CD4-positive, alpha-beta T cell (primary cell): ENCODE data around the gene DRAXIN. TPM values are rescaled to one million over a fixed set of nuclear protein-coding genes. Genes with fewer than 3 reads are reported as not detected.

ENCODE experiments used
- ATAC-seq: fragments of 200-7000 bp; cut with Tn5 transposase; one replicate; pipeline ENCODE4 v1.10.0; 2022; ENCODE audit warnings: mild to moderate bottlenecking; ENCODE audit not compliant: poor library complexity
- CTCF ChIA-PET: fragments of 350-600 bp; sonication (Branson Sonifier 250); formaldehyde crosslinking; loops from one replicate; lab custom pipeline; 2021; ENCODE audit warnings: antibody characterized with exemption, inconsistent platforms; lab: Charles Lee
- POLR2A ChIA-PET: fragments of 350-600 bp; sonication (Branson Sonifier 250); formaldehyde crosslinking; loops from one replicate; lab custom pipeline; 2021; ENCODE audit warnings: antibody characterized with exemption, inconsistent platforms; lab: Charles Lee
- DNase-seq, 14 experiments: peaks; one replicate each; pipeline ENCODE4 v3.0.0-alpha.2; 2013 to 2020; ENCODE audit warnings: mixed read lengths in 2 of 14
- H3K27ac ChIP-seq, 2 donors: one replicate each; pipeline versions ENCODE4 v1.5.1 to v1.7.0; 2013; ENCODE audit warnings: low read length in 2 of 2, low read depth in 1 of 2, mild to moderate bottlenecking in 1 of 2
- H3K27me3 ChIP-seq, 2 experiments: 1 replicate in 1 of 2; 2 replicates in 1 of 2; pipeline versions ENCODE4 v1.6.1 to v1.7.0; 2013; ENCODE audit warnings: low read length in 2 of 2, control low read depth in 1 of 2, mild to moderate bottlenecking in 1 of 2, moderate library complexity in 1 of 2; ENCODE audit not compliant: insufficient read depth in 2 of 2, control insufficient read depth in 1 of 2
- H3K36me3 ChIP-seq: one replicate; pipeline ENCODE4 v1.6.1; 2013; ENCODE audit warnings: low read length, control low read depth; ENCODE audit not compliant: insufficient read depth
- H3K4me1 ChIP-seq: one replicate; pipeline ENCODE4 v1.6.1; 2013; ENCODE audit warnings: low read length, control low read depth; ENCODE audit not compliant: insufficient read depth
- H3K4me3 ChIP-seq: one replicate; pipeline ENCODE4 v1.5.1; 2013; ENCODE audit warnings: mild to moderate bottlenecking, low read length, moderate library complexity
- H3K9me3 ChIP-seq, 2 experiments: 1 replicate in 1 of 2; 2 replicates in 1 of 2; pipeline versions ENCODE4 v1.6.1 to v1.7.0; 2013; ENCODE audit warnings: low read length in 2 of 2, mild to moderate bottlenecking in 2 of 2, control low read depth in 1 of 2, moderate library complexity in 1 of 2; ENCODE audit not compliant: control insufficient read depth in 1 of 2, insufficient read depth in 1 of 2
- H3K27ac Mint-ChIP-seq: one replicate; pipeline ENCODE4 v1.8.0; 2020; ENCODE audit warnings: mixed read lengths
- H3K27me3 Mint-ChIP-seq: one replicate; pipeline ENCODE4 v1.8.0; 2021; ENCODE audit warnings: mixed read lengths
- H3K36me3 Mint-ChIP-seq: one replicate; pipeline ENCODE4 v1.8.0; 2021; ENCODE audit warnings: low read depth, mixed read lengths
- H3K4me1 Mint-ChIP-seq: one replicate; pipeline ENCODE4 v1.8.0; 2021; ENCODE audit warnings: low read depth, mixed read lengths
- H3K4me3 Mint-ChIP-seq: one replicate; pipeline ENCODE4 v1.8.0; 2020; ENCODE audit warnings: mild to moderate bottlenecking, mixed read lengths
- H3K9me3 Mint-ChIP-seq: one replicate; pipeline ENCODE4 v1.8.0; 2020; ENCODE audit warnings: mixed read lengths
- intact Hi-C, 2 experiments: fragments of 100-400 bp; cut with DNase I in 1 of 2; cut with micrococcal nuclease in 1 of 2; formaldehyde crosslinking; loops; one replicate each; pipeline versions ENCODE4 v1.15.1 to v1.9.0; 2023 to 2025; cut with DNase I, micrococcal nuclease
- total RNA-seq, 174 experiments: library from RNA in 2 of 174; stranded (reverse) in 2 of 174; gene quantifications; one replicate each; pipeline ENCODE4 v1.2.3 and lab custom pipeline; 2021 to 2026
- TF ChIP-seq, protein P1 (sequence below): fragments of 200-600 bp; IDR thresholded peaks from one replicate; pipeline ENCODE4 v1.8.0; 2022; ENCODE audit warnings: antibody characterized with exemption, mild to moderate bottlenecking

DRAXIN gene
- total RNA-seq, 2 experiments from 2014 or later: 0.05 to 0.08 TPM

DNA sequence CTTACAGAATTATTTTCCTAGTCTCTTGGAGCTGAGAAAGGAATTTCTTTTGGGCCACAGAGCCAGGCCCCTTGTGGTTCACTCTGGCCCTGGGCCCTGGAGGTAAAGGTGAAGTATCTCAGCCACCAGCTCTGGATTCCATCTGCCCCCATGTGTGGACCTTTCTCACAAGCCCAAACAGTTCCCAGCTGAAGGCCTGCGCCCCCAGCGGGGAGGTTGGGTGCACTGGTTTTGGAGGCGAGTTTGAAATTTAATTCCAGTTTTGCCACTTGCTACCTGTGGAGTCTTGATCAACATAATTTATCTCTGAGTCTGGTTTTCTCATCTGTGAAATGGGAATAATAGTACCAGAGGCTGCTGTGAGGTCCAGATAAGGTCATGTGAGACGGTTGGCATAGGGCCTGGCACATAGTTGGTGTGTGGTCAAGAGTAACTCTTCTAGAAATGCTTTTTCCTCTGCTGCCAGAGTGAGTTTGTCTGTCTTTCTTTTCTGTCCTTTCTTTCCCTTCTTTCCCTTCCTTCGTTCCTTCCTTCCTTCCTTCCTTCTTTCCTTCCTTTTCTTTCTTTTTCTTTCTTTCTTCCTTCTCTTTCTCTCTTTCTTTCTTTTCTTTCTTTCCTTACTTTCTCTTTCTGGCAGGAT is 50.5 kb downstream of the DRAXIN start:
- no peak overlapping the region for H3K4me3 ChIP-seq
- intact Hi-C loops: no loop called here
- Mint-ChIP-seq H3K4me1 (peaks cover 60% of the 10 kb centered on the region), H3K27ac (no peak overlapping the region), H3K36me3 (peaks cover 20% of the 10 kb centered on the region), H3K27me3 (no peaks in the 10 kb centered on the region), H3K9me3 (no peaks in the 10 kb centered on the region), H3K4me3 (peak overlapping the region; percentile 61)
- peaks cover 20% of the 10 kb centered on the region for H3K36me3 ChIP-seq
- DNase-seq: no peak
- TF ChIP-seq, protein P1, sequence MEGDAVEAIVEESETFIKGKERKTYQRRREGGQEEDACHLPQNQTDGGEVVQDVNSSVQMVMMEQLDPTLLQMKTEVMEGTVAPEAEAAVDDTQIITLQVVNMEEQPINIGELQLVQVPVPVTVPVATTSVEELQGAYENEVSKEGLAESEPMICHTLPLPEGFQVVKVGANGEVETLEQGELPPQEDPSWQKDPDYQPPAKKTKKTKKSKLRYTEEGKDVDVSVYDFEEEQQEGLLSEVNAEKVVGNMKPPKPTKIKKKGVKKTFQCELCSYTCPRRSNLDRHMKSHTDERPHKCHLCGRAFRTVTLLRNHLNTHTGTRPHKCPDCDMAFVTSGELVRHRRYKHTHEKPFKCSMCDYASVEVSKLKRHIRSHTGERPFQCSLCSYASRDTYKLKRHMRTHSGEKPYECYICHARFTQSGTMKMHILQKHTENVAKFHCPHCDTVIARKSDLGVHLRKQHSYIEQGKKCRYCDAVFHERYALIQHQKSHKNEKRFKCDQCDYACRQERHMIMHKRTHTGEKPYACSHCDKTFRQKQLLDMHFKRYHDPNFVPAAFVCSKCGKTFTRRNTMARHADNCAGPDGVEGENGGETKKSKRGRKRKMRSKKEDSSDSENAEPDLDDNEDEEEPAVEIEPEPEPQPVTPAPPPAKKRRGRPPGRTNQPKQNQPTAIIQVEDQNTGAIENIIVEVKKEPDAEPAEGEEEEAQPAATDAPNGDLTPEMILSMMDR: no peak
- no peaks in the 10 kb centered on the region for H3K9me3 ChIP-seq
- ChIA-PET POLR2A (interaction anchor here (0.7 to 2.0 kb wide), 2 partner anchors 12 to 396 kb away, joined by 3 to 7 read pairs; no protein-coding TSS in a partner anchor), CTCF (interaction anchor here (1.7 kb wide), 1 partner anchor 22 kb away, joined by 5 read pairs; no protein-coding TSS in a partner anchor)
- H3K27me3 ChIP-seq: no peaks in the 10 kb centered on the region
- no peak for ATAC-seq
- peaks cover 58% of the 10 kb centered on the region for H3K4me1 ChIP-seq
- no peak overlapping the region for H3K27ac ChIP-seq

DNA sequence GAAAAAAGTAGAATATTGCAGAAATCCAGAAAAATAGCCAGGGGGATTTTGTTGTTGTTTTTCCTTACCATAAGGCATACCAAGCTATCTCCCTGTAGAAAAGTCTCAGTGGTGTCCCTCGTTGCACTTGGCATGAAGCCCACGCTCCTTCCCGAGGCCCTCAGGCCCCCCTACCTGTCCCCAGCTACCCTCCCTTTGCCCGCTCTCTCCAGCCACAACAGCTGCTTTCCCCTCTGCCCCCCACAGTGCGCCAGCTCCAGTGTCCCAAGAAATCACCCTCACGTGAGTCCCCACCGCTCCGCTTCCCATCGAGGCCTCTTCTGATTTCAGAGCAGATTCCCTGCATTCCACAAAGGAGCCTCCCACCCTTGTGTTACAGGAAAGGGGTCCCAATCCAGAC is 52.8 kb downstream of the DRAXIN start:
- peaks cover 44% of the 10 kb centered on the region for H3K4me1 Mint-ChIP-seq
- Histone ChIP-seq H3K36me3 (peaks cover 37% of the 10 kb centered on the region), H3K9me3 (no peaks in the 10 kb centered on the region), H3K27ac (no peak overlapping the region), H3K4me3 (no peak overlapping the region), H3K4me1 (peaks cover 45% of the 10 kb centered on the region), H3K27me3 (no peaks in the 10 kb centered on the region)
- intact Hi-C loops: no loop called here
- H3K36me3 Mint-ChIP-seq: peaks cover 29% of the 10 kb centered on the region
- ChIA-PET POLR2A (no interaction called here), CTCF (no interaction called here)
- no peak for ATAC-seq
- no peaks in the 10 kb centered on the region for H3K9me3 Mint-ChIP-seq
- no peak overlapping the region for H3K4me3 Mint-ChIP-seq
- no peaks in the 10 kb centered on the region for H3K27me3 Mint-ChIP-seq
- TF ChIP-seq, protein P1: no peak
- no peak for DNase-seq
- H3K27ac Mint-ChIP-seq: no peak overlapping the region

DNA sequence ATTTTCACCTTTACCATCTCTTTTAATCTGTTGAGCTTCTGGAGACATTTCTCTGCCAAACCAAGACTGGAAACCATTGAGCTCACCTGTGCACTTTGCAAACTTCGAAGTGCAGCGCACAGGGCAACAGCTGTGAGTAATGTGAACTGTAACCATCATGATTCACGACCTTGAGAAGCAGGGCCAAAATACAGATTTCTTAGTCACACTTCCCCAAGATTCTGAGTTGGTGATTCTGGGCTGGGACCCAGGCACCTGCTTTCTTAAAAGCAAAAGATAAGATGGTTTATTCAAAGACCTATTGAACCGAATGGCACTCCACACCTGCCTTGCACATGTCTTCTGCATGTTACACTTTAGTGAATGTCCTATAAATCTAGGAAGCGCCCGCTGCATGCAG is 54.6 kb downstream of the DRAXIN start:
- TF ChIP-seq, protein P1: no peak
- POLR2A ChIA-PET: no interaction called here
- Mint-ChIP-seq H3K27me3 (no peaks in the 10 kb centered on the region), H3K27ac (no peak overlapping the region), H3K9me3 (no peaks in the 10 kb centered on the region), H3K36me3 (peaks cover 36% of the 10 kb centered on the region), H3K4me1 (peaks cover 27% of the 10 kb centered on the region), H3K4me3 (no peak overlapping the region)
- no peaks in the 10 kb centered on the region for H3K9me3 ChIP-seq
- H3K4me1 ChIP-seq: peaks cover 29% of the 10 kb centered on the region
- H3K4me3 ChIP-seq: no peak overlapping the region
- no peak overlapping the region for H3K27ac ChIP-seq
- ATAC-seq (no peak), DNase-seq (no peak)
- peaks cover 51% of the 10 kb centered on the region for H3K36me3 ChIP-seq
- intact Hi-C loops: no loop called here
- H3K27me3 ChIP-seq: no peaks in the 10 kb centered on the region
- CTCF ChIA-PET: no interaction called here
